HG03558 (cell line): ENCODE measurements around the gene SCAI.
"Not testable (repeated sequence)": the region's sequence is repeated elsewhere in the genome, so short reads cannot be mapped to it uniquely, and the experiment has no call there.

Experiments
- ATAC-seq: cut with Tn5 transposase; IDR thresholded peaks from one replicate; pipeline ENCODE4 v1.9.1; 2021; ENCODE audit warnings: moderate number of reproducible peaks; ENCODE audit not compliant: unreplicated experiment; ENCODE audit errors: extremely low read depth

Gene SCAI

GRCh38 chr9:125108541-125108940 lies 34.8 kb downstream of the SCAI start:
- not testable (repeated sequence) for ATAC-seq

- no peak for ATAC-seq
Measured at GRCh38 chr9:125106285-125106893, 36.9 kb downstream of the SCAI start.

DNA sequence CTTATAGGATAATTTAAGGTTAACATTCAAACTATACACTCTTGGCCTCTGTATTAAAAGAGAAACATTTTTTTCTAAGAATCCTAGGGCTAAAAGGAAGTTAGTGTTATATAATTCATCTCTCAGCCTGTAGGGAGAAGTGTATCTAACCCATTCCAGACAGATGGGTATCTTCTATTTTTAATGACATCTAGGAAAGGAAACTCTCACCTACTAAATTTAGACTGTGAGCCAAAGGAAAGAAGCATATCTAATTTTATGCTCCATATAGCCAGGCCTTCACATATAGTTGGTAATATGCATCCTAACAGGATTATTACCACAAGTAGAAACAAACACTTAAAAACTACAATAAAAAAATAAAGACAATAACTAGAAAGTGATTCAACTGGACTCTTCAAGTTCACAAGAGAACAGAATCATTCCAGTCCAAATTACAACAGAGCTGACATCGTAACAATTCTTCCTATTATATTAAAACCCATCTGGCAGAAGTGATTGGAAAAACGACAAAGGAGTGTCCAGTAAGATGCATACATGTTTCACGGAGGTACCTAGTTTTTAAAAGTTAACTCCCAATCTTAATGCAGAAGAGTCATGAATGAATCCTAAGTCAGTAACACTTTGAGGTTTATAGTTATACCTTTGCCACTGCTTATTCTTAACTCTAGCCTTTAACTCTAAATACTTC lies 39.4 kb downstream of the SCAI start:
- ATAC-seq = no peak

DNA sequence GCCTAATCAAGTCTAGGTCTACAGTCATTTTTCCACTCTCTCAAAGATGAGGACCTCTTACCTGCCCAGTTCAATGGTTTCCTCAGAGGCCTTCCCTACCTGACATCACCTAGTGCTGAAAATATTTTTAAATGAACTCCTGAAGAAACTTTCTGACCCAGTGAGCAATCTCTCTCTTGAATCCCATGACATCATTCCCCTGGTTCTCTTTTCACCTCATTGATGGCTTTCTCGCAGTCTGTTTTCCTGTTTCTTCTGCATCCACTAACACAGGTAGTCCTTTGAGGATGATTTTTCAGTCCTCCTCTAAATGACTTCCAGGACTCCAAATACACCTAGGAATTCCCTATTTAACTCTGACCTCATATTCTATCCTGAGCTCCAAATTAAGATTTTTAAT lies 40.3 kb downstream of the SCAI start:
- no peak for ATAC-seq

DNA sequence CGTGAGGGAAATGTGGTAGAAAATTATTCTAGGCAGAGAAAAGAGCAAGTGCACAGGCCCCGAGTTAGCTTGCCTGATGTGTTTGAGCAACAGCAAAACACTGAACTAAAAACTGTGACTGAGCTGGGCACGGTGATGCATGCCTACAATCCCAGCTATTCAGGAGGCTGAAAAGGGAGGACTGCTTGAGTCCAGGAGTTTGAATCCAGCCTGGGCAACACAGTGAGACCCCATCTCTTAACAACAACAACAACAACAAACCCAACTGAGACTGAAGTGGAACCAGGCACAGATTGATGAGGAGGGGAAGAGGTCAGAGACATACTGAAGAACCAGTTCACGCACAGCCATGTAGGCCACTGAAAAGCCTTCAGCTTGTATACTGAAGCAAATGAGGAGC lies 42.5 kb downstream of the SCAI start:
- ATAC-seq = no peak

DNA sequence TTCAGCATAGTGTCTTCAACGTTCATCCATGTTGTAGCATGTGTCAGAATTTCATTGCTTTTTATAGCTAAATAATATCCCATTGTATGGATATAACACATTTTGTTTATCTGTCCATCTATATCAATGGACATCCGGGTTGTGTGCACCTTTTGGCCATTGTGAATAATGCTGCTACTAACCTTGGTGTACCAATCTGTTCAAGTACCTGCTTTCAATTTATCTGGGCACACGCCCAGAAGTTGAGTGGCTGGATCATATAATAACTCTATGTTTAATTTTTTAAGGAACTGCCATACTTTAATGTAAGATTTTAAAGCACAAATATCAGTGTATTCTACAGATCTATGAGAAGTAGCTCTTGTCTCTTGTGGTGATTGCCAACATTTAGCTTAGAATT lies 43.5 kb downstream of the SCAI start:
- ATAC-seq = no peak

- no peak for ATAC-seq
Measured at GRCh38 chr9:125095821-125096443, 47.4 kb downstream of the SCAI start.

- no peak for ATAC-seq
Measured at GRCh38 chr9:125091121-125091520, 52.2 kb downstream of the SCAI start.

- ATAC-seq = no peak
Measured at GRCh38 chr9:125089331-125089730, 54.0 kb downstream of the SCAI start.

DNA sequence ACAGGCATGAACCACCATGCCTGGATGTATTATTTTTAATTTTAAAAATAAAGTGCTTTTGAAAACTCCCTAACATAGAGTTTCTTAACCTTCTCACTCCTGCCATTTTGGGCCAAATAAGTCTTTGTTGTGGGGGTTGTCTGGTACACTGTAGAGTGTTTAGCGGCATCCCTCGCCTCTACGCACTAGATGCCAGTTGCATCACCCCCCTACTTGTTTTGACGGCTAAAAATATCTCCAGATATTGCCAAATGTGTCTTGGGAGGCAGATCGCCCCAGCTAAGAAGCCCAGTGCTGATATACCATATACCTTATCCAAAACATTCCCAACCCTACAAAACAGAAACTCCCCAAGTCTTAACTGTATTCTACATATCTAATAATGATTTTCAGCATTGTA lies 54.6 kb downstream of the SCAI start:
- ATAC-seq = no peak

DNA sequence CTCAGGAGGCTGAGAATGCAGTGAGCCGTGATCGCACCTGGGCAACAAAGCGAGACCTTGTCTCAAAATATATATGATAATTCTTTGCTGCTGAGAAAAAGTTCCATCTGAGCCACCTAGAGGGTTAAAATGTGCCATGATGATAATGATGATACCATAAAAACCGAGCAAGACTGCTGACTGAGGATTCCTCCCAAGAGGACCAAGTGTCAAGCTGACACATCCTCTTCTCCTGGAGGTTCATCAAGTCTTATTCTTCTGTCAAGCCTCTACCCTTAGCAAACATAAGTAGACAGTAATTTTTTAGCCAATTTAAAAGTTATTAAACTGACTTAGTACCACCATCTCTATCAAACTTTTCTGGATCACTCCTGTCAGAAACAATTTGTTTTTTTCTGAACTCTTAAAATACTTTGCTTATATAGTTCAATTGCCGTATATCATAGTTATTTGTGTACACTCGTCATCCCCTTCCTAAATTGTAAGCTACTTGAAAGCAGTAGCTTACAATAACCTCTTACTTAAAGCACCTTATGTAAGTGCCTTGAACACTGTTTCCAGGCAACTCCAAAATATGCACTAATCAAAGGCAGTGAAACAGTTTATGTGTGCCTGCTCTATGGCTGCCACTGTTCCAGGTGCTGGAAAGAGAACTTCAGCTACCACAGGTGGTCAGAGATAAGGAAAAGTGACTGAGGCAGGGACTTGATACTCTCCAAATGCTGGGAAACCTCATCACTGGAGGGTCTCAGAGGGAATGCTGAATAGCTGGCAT lies 57.4 kb downstream of the SCAI start:
- no peak for ATAC-seq

DNA sequence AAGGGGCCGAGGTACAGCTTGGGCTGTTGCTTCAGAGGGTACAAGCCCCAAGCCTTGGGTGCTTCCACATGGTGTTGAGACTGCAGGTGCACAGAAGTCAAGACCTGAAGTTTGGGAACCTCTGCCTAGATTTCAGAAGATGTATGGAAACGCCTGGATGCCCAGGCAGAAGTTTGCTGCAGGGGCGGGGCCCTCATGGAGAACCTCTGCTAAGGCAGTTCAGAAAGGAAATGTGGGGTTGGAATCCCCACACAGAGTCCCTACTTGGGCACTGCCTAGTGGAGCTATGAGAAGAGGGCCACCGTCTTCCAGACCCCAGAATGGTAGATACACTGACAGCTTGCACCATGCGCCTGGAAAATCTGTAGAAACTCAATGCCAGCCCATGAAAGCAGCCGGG lies 61.1 kb downstream of the SCAI start:
- ATAC-seq = not testable (repeated sequence)

GRCh38 chr9:125080797-125081196 lies 62.5 kb downstream of the SCAI start:
- ATAC-seq = not testable (repeated sequence)

- no peak for ATAC-seq
Measured at GRCh38 chr9:125079931-125080330, 63.4 kb downstream of the SCAI start.

DNA sequence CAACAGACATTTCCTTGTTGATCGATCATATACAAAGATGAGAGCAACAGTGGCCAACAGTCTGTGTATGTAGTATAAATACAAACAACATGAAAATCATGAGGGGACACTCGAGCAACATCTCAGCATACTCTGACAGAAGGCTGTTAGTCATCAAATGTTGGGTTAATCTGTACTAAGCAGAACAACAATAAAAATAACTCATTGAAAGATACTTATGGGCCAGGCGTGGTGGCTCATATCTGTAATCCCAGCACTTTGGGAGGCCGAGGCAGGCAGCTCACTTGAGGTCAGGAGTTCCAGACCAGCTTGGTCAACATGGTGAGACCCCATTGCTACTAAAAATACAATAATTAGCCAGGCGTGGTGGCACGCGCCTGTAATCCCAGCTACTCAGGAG lies 67.3 kb downstream of the SCAI start:
- no peak for ATAC-seq

- no peak for ATAC-seq
Measured at GRCh38 chr9:125074976-125075375, 68.4 kb downstream of the SCAI start.

DNA sequence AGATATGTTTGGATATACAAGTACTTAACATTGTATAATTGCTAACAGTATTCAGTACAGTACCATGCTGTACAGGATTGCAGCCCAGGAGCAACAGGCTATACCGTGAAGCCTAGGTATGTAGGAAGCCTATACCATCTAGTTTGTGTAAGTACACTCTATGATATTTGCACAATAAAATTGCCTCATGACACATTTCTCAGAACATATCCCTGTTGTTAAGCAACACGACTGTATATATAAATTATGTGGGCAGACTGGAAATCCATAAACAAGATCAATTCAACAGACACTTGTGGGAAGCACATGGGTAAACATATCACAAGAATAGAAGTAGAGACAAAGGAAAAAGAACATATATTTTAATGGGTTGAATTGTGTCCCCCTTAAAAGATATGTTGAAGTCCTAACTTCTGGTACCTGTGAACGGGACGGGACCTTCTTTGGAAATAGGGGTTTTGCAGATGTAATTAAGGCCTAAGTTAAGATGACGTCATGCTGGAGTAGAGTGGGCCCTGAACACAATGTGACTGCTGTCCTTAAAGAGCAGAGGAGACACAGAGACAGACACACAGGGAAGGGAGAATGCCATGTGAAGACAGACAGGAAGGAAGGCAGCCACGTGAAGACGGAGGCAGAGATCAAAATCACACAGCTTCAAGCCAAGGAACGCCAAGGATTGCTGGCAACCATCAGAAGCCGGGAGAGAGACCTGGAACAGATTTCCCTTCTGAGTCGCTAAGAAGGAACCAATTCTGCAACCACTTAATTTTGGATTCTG lies 76.3 kb downstream of the SCAI start:
- ATAC-seq = no peak

DNA sequence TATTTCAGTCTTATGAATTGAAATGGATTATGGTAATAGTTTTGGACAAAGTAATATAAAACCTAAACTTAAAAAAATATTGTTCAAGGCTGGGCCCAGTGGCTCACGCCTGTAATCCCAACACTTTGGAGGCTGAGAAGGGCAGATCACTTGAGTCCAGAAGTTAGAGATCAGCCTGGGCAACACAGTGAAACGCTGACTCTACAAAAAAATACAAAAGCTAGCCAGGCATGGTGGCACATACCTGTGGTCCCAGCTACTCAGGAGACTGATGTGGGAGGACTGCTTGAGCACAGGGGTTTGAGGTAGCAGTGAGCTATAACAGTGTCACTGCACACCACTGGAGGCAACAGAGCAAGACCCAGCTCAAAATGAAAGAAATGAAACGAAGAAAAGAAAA lies 81.9 kb downstream of the SCAI start:
- no peak for ATAC-seq

DNA sequence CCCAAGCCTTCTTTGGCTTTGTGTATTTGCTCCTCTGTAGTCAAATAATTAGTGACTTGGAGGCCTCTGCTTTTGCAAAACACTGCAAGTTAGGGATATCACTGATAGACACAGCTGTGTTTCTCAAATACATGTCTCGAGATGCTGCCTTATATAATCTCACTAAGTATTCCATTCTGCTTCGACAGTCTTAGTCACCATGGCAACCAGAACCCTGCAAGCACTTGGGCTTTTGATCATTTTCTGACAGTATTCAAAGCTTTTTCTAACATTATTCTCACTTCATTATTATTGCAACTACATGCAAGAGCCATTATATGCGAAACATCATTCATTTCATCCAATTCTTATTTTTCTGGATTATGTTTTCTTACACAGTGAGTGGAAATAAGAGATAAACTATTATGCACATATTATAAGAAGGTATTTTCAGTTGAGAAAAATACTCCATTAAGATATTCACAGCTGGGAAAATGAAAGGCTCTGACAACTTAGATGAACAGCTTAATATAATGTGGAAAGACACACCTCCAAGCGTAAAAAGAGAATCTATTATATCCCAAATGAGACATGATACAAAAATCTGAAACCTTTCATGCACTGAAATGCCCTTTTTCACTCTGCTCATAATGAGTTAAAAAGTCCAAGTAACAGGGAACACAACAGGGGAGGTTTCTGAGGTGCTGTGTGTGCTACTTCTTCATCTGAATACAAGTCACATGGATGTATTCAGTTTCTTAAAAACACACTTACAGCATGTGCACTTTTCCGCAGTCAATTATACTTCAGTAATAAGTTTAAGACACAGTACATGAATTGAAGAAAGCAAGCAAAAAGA lies 93.9 kb downstream of the SCAI start:
- ATAC-seq = no peak
